GM04503 (cell line): ENCODE results near the gene NT5DC3.

Experiments used
- DNase-seq: peaks from one replicate; pipeline ENCODE4 v3.0.0-alpha.2; 2012; ENCODE audit warnings: low read depth

The NT5DC3 gene

DNA sequence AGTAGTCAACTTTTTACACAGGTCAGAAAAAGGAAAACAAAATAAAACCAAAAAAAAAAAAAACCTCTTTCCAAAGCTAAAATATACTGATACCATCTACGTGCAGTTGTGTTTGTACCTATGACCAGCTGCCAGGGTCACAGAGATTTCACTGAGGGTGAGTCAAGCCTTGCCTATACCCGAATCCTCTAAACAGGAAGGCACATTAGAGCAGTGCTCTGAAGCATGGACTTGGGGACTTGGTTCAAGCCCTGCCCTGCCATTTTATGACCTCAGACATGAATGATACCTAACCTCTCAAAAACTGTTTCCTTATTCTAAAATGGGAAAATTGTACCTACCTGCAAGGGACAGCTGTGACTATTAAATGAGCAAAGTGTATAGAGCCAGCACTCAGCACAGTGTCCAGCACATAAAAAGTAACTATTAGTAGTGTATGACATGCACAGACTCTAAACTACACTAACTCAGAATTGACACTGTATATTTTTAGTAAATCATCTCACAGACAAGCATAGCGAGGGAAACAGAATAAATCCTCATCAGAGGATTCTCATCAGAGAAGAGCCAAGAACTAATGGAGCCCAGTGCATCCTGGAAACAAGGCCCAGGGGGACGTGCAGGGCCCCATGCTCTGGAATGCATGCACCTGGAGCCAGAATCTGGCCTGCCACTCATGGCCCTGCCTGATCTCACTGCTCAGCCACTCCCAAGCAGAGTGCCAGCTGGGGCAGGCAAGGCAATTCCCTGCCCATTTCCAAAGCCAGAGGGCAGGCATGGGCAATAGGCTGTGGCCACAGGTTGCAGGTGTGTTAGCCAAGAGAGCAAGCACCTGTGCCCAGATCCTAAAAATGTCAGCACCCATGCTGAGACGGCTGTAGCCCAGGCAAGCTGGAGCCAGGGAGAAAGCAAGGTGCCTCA, 57.0 kb downstream of the NT5DC3 start:
- DNase-seq = no peak

DNA sequence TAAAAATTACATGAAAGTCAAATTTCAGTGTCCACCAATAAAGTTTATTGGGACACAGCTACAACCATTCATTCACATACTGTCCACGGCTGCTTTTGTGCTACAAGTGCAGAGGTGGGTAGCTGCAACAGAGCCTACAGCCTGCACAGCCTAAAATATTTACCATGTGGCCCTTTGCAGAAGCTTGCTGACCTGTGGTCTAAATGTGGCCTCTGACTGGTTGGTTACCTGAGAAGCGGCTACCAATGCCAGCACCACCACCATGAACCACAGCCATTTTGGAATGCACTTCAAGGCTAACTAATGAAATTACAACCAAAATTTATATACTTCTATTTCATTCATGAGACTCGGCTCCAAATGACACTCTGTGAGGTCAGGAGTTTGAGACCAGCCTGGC, 58.6 kb downstream of the NT5DC3 start:
- no peak for DNase-seq

DNA sequence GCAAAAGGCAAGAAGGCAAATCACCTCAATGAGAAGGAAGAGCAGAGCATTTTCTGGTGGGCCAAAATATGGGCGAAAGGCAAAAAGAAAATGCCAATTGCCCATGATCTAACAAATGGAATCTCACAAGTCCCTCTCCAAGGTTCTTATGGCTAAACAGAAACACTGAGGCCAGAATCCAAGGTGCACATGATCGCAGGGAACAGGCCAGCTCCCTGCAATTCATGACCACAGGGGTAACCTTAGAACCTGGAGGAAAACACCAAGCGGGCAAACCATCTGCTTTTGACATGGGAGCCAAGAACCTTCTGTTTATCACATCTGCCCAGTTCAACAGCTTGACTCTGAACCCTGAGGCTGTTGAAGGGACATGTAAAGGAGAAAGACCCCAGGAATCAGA, 60.0 kb downstream of the NT5DC3 start:
- DNase-seq = no peak

DNA sequence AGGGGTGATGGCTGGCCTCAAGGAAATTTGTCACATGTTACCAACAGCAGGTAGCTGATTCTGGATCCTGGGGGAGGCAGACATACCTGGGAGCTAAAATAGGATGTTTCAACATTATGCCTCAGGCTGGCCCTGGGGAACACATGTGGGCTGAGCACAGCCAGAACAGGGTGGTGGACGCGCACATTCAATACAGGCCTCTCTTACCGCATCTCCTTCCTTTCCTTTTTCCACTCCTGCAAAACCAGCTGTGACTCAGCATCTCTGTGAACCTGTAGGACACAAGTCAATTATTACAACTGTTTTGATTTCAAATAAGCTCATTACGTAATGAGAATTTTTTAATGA, 61.0 kb downstream of the NT5DC3 start:
- DNase-seq = no peak

DNA sequence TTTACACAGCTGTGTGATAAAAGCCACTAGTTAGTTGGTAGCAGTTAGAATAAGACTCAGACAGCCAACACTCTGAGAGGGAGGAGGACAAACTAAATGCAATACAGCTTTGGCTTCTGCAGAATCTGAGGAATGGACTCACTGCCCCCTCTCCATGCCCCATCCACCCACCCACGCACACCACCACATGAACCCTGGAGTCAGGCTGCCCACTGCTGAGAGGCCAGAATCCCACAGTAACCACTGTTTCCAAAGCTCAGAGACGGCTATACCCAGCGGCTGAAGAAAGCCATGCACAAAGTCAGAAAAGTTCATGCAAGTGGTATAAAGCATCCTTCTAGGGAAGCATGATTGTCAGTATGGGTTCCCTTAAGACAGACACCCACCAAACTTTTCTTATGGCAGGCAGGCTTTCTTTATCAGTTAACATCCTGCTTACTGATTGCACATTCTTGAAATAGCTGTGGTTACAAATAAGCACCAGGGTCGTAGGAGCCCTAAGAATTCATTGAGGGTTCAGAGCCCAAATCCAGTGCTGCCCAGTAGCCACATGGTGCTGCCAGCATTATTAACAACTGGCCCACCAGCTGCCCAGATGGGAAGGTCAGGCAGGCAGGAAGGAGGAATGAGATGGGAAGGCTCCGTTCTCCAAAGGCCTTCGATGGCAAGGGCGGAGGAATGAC, 61.5 kb downstream of the NT5DC3 start:
- no peak for DNase-seq

DNA sequence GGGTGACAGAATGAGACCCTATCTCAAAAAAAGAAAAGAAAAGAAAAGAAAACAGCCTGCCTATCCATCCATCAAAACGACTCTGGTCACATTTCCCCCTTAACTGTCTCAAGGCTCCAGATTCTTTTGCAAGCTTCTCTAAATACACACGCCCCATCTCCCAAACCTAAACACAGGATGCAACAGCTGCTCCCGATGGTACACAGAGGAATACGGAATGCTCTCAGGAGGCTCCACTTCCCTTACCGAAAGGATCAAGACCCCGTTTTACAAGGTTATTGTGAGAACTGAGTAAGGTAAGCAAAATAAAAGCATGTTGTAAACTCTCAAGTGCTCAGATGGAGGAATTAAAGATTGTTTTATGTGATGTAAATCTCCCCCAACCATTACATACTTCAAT, 62.3 kb downstream of the NT5DC3 start:
- no peak for DNase-seq

DNA sequence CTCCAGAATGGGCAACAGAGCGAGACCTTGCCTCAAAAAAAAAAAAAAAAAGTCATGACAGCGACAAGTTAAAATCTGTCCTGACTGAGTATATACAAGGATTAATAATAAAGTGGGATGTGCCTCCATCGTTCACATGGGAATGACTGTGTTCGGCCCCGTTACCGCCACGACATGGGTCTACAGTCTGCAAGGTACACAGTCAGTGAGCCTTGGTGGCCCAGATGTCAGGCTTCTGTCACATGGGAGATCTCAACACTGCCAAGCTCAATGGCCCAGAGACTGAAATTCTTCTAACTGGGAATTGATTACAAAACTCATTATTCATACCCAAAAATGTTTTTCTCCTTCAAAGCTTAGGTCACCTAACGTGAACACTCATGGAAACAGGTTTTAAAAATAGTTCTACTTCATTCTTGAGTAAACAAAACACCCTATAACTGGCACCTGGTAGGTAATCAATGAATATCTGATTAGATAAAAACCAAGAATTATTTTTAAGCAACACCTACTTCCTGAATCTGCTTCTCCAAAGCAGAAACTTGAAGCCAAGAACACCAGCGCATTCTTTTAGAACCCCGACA, 66.0 kb downstream of the NT5DC3 start:
- no peak for DNase-seq

DNA sequence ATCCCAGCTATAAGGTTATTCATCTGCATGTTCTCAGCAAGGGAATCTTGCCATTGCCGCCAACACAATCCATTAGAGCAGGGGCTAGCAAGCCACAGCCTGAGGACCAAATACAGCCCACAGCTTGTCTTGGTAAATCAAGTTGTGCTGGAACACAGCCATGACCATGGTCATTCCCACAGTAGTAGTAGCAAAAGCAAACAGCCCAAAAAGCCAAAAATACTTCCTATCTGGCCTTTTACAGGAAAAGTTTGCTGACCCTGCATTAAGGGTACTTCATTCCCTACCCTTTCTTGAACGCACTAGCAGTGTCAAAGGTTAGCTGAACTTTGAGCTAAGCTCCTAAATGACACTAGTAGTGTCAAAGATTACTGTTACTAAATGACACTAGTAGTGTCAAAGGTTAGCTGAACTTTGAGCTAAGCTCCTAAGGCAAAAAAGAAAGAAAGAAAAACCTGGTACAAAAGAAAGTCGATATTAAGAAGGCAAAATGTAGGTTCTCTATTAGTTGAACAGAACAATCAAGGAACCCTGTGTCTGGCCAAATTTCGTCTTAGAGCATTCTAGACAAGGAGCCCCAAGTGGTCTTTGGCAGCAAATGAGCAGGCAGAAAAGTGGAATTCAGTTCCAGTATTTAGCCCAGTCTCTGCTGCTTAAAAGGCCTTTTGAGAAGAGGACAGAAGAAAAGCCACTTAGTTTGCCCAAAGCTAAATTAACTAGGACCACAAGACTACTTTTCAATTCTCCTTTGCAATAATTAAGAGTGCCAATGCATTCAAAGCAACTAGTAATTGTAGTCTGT, 67.7 kb downstream of the NT5DC3 start:
- no peak for DNase-seq

DNA sequence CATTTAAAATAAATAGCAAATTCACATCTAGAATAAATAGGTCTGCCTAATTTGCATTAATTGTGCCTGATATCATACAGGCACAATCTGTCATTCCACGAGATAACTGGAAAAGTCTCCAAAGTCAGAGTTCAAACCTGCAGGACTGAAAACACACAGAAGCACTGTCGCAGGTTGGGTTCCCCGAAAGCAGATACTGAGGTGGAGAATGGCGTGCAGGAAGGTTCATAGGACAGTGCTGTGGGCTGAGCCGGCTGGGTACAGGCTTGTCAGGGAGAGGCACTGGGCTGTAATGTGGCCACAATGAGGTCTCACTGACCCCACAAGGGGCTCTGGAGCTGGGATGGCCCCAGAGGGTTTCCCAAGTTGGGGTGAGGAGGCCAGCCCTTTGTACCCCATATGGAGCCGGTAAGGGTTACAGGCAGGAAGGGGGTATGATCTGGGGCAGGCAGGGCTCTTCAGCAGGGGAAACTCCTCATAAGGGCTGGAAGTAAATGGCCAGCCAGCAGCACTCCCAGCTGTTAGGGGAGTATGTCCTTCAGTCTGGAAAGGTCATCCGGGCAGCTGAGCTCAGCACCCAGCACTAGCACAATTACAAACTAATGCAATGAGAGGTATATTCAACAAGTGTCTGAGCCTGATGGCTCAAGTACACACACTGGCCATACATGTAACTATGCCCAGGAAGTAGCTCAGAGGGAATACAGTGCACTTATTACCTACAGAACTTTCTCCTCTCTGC, 68.5 kb downstream of the NT5DC3 start:
- DNase-seq = no peak

DNA sequence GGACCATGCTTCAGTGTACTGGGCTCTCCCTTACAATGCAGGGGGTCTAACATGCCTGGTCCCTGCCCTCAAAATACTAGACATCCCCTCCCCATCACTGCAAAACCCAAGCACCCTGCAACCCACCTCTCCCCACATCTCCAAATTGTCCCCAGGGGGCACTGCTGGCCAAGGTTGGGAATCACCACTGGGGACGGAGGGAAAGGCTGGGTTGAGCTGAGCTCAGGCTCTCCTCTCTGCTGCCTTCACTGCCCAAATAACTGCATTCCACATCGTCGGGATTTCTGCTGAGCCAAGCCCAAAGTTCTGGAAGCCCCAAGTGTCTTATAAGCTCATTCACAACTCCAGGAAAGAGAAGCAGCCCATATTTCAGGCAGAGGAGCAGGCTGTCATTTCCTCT, 69.6 kb downstream of the NT5DC3 start:
- no peak for DNase-seq

DNA sequence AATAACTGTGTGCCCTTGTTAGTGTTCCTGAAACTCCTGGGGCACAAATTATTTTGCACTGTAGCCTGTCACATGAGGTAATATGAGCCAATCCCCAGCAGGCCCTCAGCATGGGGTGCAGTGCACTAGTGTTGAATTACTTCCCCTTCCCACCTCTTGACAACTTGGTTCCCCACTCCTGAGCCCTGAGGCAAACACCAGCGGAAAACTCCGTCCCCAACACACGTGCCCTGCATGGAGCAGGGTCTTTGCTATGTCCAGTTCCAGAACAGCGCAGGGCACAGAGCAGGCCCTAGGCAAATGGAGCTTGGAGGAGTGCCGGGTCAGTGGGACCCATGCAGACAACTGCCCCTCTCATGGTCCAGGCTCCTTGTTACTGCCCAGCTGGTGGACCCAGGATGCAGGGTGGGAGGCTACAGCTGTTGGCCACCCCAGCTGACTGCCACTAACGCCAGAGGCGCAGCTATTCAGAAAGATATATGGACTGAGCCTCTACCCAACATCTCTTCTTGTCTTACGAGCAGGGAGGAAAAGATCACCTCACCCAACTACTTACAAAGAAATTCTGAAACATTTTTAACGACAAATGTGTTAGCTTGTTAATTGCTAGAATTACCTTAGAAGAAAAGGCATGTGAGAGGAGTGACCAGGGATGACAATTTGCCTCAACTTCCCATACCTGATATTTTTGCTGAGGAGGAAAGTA, 71.6 kb downstream of the NT5DC3 start:
- no peak for DNase-seq

DNA sequence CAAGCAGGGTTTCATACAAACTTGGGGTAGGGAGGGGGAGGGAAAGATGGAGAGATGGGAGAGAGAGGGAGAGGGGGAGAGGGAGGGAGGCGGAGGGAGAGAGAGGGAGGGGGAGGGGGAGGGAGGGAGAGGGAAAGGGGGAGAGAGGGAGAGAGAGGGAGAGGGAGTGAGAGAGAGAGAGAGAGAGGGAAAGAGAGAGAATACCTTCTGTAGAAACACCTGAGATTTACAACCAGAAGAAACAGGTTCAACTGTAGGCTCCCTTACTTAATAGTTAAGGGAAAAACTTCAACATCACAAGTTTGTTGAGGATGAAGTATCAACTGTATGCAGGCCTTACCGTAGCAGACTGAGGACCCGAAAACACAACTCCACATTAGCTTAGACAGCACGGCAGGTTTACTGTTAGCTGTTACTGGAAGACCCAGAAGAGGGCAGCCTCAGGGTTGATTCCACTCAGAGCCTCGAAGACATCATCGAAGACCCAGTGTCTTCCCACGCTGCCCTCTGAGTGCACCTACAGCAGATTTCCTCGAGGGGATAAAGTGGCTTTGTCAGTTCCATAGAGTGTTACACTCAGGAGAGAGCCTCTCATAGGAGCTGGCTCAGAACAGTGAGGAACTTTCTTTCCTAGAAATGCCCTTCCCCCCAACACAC, 72.4 kb downstream of the NT5DC3 start:
- DNase-seq = no peak

DNA sequence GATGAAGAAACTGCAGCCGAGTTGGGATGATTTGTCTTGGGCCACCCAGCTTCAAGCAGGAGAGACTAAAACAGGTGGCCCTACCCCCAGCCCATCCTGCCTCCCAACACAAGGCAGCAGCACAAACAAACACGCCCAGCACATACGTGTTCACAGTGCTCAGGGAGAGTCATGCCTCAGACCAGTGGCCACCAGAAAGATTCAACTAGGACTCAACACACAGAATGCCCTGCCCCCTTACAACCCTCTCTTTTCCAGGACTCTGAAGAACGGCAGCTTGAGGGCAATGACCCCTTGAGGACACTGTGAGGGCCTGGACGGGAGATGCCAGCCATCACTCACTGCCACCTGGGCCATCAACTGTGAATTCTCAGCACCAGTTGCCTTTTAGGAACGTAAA, 75.0 kb downstream of the NT5DC3 start:
- no peak for DNase-seq

DNA sequence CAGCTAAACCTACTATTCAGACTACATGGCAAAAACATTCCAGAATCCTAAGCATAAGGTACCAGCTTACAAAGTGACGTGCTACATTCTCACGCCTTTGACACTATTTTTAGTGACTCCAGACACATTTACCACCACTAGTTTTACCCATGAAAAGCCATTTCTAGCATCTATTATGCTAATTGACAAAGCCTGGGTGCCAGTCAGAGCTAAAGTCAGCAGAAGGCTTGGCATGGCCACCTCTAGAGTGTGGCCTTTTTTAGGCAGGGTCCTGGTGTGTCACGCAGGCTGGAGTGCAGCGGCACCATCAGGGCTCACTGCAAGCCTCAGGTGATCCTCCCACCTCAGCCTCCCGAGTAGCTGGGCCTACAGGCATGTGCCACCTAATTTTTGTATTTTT, 75.7 kb downstream of the NT5DC3 start:
- no peak for DNase-seq

DNA sequence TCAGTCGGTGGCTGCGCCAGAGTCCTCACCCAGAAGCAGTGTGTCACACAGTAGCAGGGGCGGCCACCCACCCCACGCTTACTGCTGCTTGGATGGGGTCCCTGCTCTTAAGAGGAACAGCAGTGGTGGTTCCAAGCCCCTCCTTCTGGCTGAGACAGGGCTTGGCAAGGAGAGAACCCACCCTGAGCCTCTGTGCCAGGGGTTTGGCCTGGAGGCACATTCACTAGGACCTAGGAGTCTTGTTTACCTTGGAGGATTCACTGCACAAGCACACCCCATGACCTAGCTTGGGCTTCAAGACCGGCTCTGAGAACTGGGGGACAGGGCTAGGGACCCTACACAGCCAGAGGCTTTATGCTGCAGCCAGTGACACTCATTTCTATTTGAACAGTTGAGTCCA, 78.6 kb downstream of the NT5DC3 start:
- DNase-seq = no peak

DNA sequence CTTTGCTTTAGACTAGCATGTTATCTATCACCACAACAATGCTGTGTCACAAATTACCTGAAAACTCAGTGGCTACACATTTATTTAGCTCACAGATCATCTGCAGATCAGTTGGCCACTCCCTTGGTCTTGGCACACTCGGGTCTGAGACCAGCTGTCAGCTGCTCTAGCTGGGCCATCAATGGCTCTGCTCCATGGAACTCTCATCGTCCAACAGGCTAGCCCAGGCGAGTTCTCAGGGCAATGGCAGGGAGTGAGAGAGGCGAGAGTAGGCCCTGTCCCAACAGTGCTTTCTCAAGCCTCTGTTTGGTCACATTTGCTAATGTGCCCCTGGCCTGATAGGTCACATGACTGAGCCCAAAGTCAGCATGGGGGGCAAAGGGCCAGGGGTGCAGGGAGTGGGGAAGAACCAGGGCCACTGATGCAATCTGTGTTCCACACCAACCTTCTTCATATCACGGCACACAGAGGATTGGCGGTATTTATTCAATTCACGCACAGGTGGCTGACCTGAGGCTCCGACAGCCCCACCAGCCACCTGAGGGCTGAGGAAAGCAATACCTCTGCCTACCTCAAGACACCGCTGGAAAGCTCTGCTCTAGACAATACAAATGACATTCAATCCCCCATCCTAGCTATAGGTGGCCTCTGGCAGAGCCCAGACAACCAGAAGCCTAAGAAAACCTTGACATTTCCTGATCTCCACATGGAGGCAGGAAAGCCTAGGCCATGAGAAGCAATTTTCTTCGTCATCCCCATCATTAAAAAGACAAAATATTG, 82.5 kb downstream of the NT5DC3 start:
- no peak for DNase-seq

DNA sequence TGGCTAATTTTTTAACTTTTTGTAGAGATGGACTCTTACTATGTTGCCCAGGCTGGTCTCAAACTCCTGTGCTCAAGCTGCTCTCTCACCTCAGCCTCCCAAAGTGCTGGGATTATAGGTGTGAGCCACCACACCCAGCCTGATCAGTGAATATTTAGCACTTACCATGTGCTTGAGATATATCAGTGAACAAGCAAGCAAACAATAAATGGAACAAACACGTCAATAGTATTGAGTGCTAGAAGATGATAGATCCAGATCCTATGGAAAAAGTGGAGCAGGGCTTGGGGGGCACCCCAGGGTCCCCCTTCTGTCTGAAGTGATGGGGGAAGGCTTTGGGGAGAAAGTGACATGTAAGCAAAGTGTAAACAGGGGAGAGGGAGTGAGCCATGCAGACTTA, 83.8 kb downstream of the NT5DC3 start:
- DNase-seq = no peak

DNA sequence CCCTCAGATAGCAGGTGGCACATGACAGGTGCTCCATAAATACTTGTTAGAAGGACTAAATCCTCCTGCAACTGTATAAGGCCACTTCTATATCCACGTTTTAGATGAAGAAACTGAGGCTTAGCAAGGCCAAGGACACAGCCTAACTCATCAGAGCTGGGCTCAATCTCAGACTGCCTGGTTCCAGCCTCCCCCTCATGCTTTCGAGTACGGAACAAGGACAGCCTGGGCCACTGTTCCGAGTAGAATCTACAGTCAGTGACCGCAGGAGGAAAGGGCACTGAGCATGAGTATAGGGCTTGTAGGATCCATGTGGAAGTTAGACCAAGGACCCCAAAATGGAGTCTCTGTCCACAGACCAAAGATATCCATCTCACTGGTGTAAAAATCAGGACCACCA, 84.6 kb downstream of the NT5DC3 start:
- DNase-seq = no peak

DNA sequence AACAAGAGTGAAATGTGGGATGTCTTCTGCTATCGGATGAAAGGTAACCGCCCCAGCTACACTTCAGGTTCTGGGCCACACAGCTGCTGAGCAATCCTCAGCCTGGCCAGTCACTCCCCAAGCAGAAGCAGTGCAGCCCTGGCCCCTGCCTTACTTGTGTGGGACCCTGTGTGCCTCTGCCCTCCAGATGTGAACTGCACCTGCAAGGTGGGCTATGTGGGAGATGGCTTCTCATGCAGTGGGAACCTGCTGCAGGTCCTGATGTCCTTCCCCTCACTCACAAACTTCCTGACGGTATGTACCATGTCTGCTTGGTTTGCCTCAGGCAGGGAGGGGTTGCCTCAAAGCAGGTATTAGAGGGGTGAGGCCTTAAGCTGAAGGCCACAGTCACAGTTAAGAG, 85.6 kb downstream of the NT5DC3 start:
- no peak for DNase-seq

DNA sequence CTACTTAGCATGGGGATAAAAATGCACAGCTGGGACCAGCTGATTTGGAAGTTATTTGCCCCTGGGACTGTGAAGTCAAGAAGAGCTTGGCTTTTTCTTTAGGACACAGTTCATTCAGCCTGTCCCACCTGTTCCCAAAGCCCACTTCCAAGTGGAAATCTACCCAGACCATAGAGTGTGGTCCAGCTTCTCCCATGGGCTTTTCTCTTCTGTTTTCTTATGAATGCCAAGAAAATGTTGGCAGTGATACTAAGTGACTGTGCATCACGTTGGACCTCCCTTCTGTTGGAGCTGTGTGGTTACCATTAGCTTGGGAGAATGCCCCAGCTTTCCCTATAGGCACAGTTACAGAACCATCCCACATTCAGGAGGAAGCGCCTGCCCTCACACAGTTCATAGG, 89.4 kb downstream of the NT5DC3 start:
- DNase-seq = no peak
